IMR-90 (cell line): ENCODE results near the gene COX10. TPM values are rescaled to one million over a fixed set of nuclear protein-coding genes. Genes with fewer than 3 reads are reported as not detected.
"Not testable (repeated sequence)": the region's sequence is repeated elsewhere in the genome, so short reads cannot be mapped to it uniquely, and the experiment has no call there.

Experiments
- ATAC-seq: fragments of 200-7000 bp; cut with Tn5 transposase; 2 replicates; pipeline ENCODE4 v1.9.1; 2020; ENCODE audit warnings: low read depth, mild to moderate bottlenecking, moderate library complexity
- BruUV-seq: library from RNA; stranded (reverse); fragments of 400-500 nt; replicated peaks from 2 replicates; lab custom pipeline; 2021; lab: Mats Ljungman, UMichigan
- CTCF ChIA-PET: fragments of 300-600 bp; formaldehyde crosslinking; extraction: SDS; loops from one replicate; lab custom pipeline; 2021; ENCODE audit warnings: antibody characterized with exemption; lab: Yijun Ruan, JAX
- POLR2A ChIA-PET: fragments of 300-600 bp; sonication (Branson Sonifier 250); formaldehyde crosslinking; loops from one replicate; lab custom pipeline; 2022; ENCODE audit warnings: antibody characterized with exemption; ENCODE audit not compliant: unreplicated experiment; lab: Charles Lee
- DNase-seq: peaks from one replicate; pipeline ENCODE4 v3.0.0; 2013
- H2AFZ ChIP-seq: replicated peaks from 2 replicates; pipeline ENCODE3; 2013; ENCODE audit warnings: low read length, mild to moderate bottlenecking; ENCODE audit not compliant: poor library complexity
- H2AK5ac ChIP-seq: 2 replicates; pipeline ENCODE4 v1.6.1; 2013; ENCODE audit warnings: low read depth, low read length, inconsistent platforms
- H2AK9ac ChIP-seq: replicated peaks from 2 replicates; pipeline ENCODE3; 2013; ENCODE audit warnings: mild to moderate bottlenecking, low read depth, low read length, moderate library complexity; ENCODE audit not compliant: poor library complexity
- H2BK120ac ChIP-seq: 2 replicates; pipeline ENCODE4 v1.6.1; 2013; ENCODE audit warnings: low read depth, low read length, inconsistent platforms
- H2BK15ac ChIP-seq: 3 replicates; pipeline ENCODE4 v1.6.1; 2013; ENCODE audit warnings: low read depth, low read length, inconsistent platforms
- H2BK20ac ChIP-seq: 2 replicates; pipeline ENCODE4 v1.6.1; 2013; ENCODE audit warnings: low read depth, mild to moderate bottlenecking, inconsistent platforms, low read length, moderate library complexity
- H2BK5ac ChIP-seq: 2 replicates; pipeline ENCODE4 v1.6.1; 2013; ENCODE audit warnings: mild to moderate bottlenecking, low read depth, low read length, inconsistent platforms; ENCODE audit not compliant: poor library complexity, severe bottlenecking
- H3K14ac ChIP-seq: replicated peaks from 2 replicates; pipeline ENCODE4 v1.6.1; 2013; ENCODE audit warnings: low read depth, low read length, inconsistent platforms
- H3K18ac ChIP-seq: 2 replicates; pipeline ENCODE4 v1.6.1; 2013; ENCODE audit warnings: low read depth, low read length, control low read depth
- H3K23ac ChIP-seq: 2 replicates; pipeline ENCODE4 v1.6.1; 2013; ENCODE audit warnings: low read depth, low read length, inconsistent platforms
- H3K27ac ChIP-seq: 2 replicates; pipeline ENCODE4 v1.5.1; 2013; ENCODE audit warnings: mild to moderate bottlenecking, control low read depth, low read length; ENCODE audit not compliant: insufficient read depth
- H3K27me3 ChIP-seq: 2 replicates; pipeline ENCODE4 v1.6.1; 2013; ENCODE audit warnings: low read length; ENCODE audit not compliant: control insufficient read depth, insufficient read depth
- H3K36me3 ChIP-seq: 2 replicates; pipeline ENCODE4 v1.6.1; 2013; ENCODE audit warnings: low read length, mixed read lengths; ENCODE audit not compliant: control insufficient read depth, insufficient read depth
- H3K4ac ChIP-seq: 2 replicates; pipeline ENCODE4 v1.6.1; 2013; ENCODE audit warnings: low read depth, low read length, inconsistent platforms
- H3K4me1 ChIP-seq: 2 replicates; pipeline ENCODE4 v1.6.1; 2013; ENCODE audit warnings: low read length, mixed read lengths; ENCODE audit not compliant: control insufficient read depth, insufficient read depth
- H3K4me2 ChIP-seq: 2 replicates; pipeline ENCODE4 v1.6.1; 2013; ENCODE audit warnings: low read depth, mild to moderate bottlenecking, control low read depth, low read length, moderate library complexity
- H3K4me3 ChIP-seq: 2 replicates; pipeline ENCODE4 v1.5.1; 2013; ENCODE audit warnings: low read depth, mild to moderate bottlenecking, control low read depth, low read length, moderate library complexity; ENCODE audit not compliant: insufficient read depth
- H3K56ac ChIP-seq: 2 replicates; pipeline ENCODE4 v1.6.1; 2013; ENCODE audit warnings: low read length, inconsistent platforms; ENCODE audit not compliant: insufficient read depth; ENCODE audit errors: extremely low read depth
- H3K79me1 ChIP-seq, 2 experiments: 2 replicates each; pipeline ENCODE4 v1.6.1; 2013; ENCODE audit warnings: low read length in 2 of 2, inconsistent platforms in 1 of 2, low read depth in 1 of 2
- H3K9ac ChIP-seq: 2 replicates; pipeline ENCODE4 v1.6.1; 2013; ENCODE audit warnings: low read depth, low read length, control low read depth
- H3K9me1 ChIP-seq: 2 replicates; pipeline ENCODE4 v1.6.1; 2013; ENCODE audit warnings: low read length, inconsistent platforms; ENCODE audit not compliant: insufficient read depth
- H3K9me3 ChIP-seq: 2 replicates; pipeline ENCODE4 v1.6.1; 2013; ENCODE audit warnings: low read length; ENCODE audit not compliant: control insufficient read depth, insufficient read depth
- H4K20me1 ChIP-seq: 2 replicates; pipeline ENCODE4 v1.6.1; 2013; ENCODE audit warnings: low read length, inconsistent platforms; ENCODE audit not compliant: insufficient read depth
- H4K5ac ChIP-seq: 2 replicates; pipeline ENCODE4 v1.6.1; 2013; ENCODE audit warnings: mild to moderate bottlenecking, low read depth, low read length, control low read depth
- H4K8ac ChIP-seq, 2 experiments: 2 replicates each; pipeline ENCODE4 v1.6.1; 2013; ENCODE audit warnings: low read depth in 2 of 2, low read length in 2 of 2, control low read depth in 1 of 2, inconsistent platforms in 1 of 2
- H4K91ac ChIP-seq: 2 replicates; pipeline ENCODE4 v1.6.1; 2013; ENCODE audit warnings: low read depth, low read length, inconsistent platforms; ENCODE audit not compliant: insufficient read depth
- WGBS, 2 experiments: methylation state at CpG; one replicate each; pipeline versions ENCODE4 v1.1.5 to v1.1.7; 2013; ENCODE audit warnings: missing lambda C conversion rate in 2 of 2; ENCODE audit not compliant: insufficient read length in 1 of 2; ENCODE audit errors: extremely low coverage in 2 of 2; 5-methylcytosine and 5-hydroxymethylcytosine counted together
- dilution Hi-C: fragments of 300-500 bp; cut with HindIII; formaldehyde crosslinking; loops from one replicate; pipeline ENCODE4 v1.14.3; 2018; ENCODE audit warnings: low sequenced_read_pairs; ENCODE audit not compliant: unreplicated experiment
- in situ Hi-C: fragments of 300-500 bp; cut with MboI; formaldehyde crosslinking; loops from 3 replicates; pipeline ENCODE4 v1.14.3; 2019; ENCODE audit warnings: low sequenced_read_pairs, inconsistent platforms, mixed read lengths
- intact Hi-C: fragments of 100-400 bp; cut with micrococcal nuclease; formaldehyde crosslinking; loops from 2 replicates; pipeline ENCODE4 v1.10.0; 2022
- polyA plus RNA-seq, 3 experiments: library from polyadenylated mRNA; depleted of rRNA; stranded (reverse); fragments of >200 nt; gene quantifications; 2 replicates each; pipeline ENCODE4 v1.2.3, GENCODE V29; 2012; ENCODE audit warnings: low replicate concordance in 1 of 3
- total RNA-seq: library from RNA; depleted of rRNA; stranded (reverse); fragments of >200 nt; gene quantifications from 2 replicates; pipeline ENCODE4 v1.2.3, GENCODE V29; 2012

Gene COX10
- total and polyA plus RNA-seq, 2 of the 4 experiments (the other 2 are of a cell fraction): 15.4 to 16.1 TPM

- in situ Hi-C loops, H3K27ac ChIP-seq, H3K14ac ChIP-seq, H3K79me1 ChIP-seq, H3K4me1 ChIP-seq, H3K9me3 ChIP-seq, H2BK5ac ChIP-seq, H3K18ac ChIP-seq, H3K23ac ChIP-seq, H3K9me1 ChIP-seq, H2AK9ac ChIP-seq, H2BK15ac ChIP-seq, dilution Hi-C loops, intact Hi-C loops, H3K9ac ChIP-seq, H3K36me3 ChIP-seq, CTCF ChIA-PET, H3K56ac ChIP-seq, H4K5ac ChIP-seq, H3K27me3 ChIP-seq, H4K8ac ChIP-seq, H3K4ac ChIP-seq, BruUV-seq, H4K91ac ChIP-seq, H3K4me2 ChIP-seq, H3K4me3 ChIP-seq, POLR2A ChIA-PET, H2AK5ac ChIP-seq, H2BK20ac ChIP-seq, H2AFZ ChIP-seq, H4K20me1 ChIP-seq, H2BK120ac ChIP-seq: not testable (repeated sequence)
- DNase-seq (peak; percentile 33), ATAC-seq (peak; percentile 96)
- WGBS, 2 experiments: no CpG with 5 or more reads among the region's 1 CpG
Observed at GRCh38 chr17:14190774-14191173, 121.5 kb downstream of the COX10 start.

- H3K9me3 ChIP-seq, H2BK20ac ChIP-seq, dilution Hi-C loops, H3K9me1 ChIP-seq, H2AFZ ChIP-seq, H3K36me3 ChIP-seq, H4K5ac ChIP-seq, intact Hi-C loops, in situ Hi-C loops, H3K9ac ChIP-seq, H2BK5ac ChIP-seq, H3K79me1 ChIP-seq, H3K4me1 ChIP-seq, BruUV-seq, H2AK5ac ChIP-seq, H3K4me2 ChIP-seq, H4K91ac ChIP-seq, H2AK9ac ChIP-seq, H3K27ac ChIP-seq, DNase-seq, POLR2A ChIA-PET, H3K4me3 ChIP-seq, H3K23ac ChIP-seq, H3K27me3 ChIP-seq, H2BK15ac ChIP-seq, H2BK120ac ChIP-seq, H4K8ac ChIP-seq, H4K20me1 ChIP-seq, CTCF ChIA-PET, H3K18ac ChIP-seq, H3K56ac ChIP-seq, H3K14ac ChIP-seq, H3K4ac ChIP-seq, ATAC-seq: not testable (repeated sequence)
Observed at GRCh38 chr17:14191469-14191868, 122.2 kb downstream of the COX10 start.
